HG03095 (cell line): ENCODE results near the gene FOXS1.
A peak's percentile ranks its signal among the peaks of the same experiment; 100 is the strongest.

ENCODE experiments used
- ATAC-seq: cut with Tn5 transposase; IDR thresholded peaks from one replicate; pipeline ENCODE4 v1.9.1; 2021; ENCODE audit warnings: moderate library complexity; ENCODE audit not compliant: unreplicated experiment

Gene FOXS1

DNA sequence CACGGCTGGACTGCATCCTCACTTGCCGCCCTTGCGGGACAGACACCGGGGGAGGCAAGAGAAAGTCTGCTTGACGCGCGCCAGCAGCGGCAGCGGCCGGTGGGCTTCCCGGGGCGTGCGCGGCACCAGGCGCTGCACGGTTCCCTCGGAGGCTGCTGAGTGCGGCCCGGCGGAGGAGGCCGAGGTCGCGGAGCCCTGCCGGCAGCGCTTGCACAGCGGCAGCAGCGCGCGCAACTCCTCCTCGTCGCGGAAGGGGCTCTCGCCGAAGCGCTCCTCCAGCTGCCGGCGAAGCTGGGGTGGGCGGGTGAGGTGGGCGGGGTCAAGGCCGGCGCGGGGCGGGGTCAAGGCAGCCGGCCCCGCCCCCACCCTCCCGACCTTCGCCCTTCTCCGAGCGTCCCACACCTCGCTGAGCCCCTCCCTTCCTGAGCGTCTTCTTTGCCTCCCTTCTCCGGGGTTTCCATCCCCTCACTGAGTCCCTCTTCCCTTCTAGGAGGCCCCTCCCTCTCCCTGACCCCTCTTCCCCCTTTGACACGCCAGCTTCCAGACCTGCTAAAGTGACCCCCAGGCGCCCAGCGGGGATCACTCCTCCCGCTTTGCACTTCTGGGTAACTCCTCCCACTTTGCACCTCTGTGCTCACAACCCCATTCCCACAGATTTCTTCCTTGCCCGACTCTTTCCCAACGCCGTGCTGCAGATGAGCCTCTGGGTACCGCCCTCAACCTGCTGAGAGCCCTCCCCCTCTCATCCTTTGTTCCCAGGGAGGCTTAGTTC is 16.2 kb upstream of the FOXS1 start:
- no peak for ATAC-seq

GRCh38 chr20:31861135-31861384 is 15.7 kb upstream of the FOXS1 start:
- no peak for ATAC-seq

GRCh38 chr20:31860390-31861134 is 15.2 kb upstream of the FOXS1 start:
- no peak for ATAC-seq

DNA sequence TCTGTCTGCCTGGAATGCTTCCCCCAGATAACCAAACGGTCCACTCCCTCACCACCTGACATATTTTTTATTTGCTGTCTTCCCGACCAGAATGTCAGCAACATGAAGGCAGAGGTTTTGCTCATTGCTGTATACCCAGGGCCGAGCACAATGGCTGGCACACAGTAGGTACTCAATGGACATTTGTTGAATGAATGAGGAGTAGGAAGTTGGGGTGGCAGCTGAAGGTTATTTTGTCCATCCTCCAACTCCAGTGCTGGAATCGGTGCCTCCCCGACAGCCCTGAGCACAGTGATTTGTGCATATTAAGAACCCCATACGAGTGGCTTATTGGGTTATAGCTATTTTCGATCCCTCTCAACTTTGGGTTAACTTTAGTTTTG is 14.6 kb upstream of the FOXS1 start:
- no peak for ATAC-seq

GRCh38 chr20:31859266-31859997 is 14.0 kb upstream of the FOXS1 start:
- no peak for ATAC-seq

DNA sequence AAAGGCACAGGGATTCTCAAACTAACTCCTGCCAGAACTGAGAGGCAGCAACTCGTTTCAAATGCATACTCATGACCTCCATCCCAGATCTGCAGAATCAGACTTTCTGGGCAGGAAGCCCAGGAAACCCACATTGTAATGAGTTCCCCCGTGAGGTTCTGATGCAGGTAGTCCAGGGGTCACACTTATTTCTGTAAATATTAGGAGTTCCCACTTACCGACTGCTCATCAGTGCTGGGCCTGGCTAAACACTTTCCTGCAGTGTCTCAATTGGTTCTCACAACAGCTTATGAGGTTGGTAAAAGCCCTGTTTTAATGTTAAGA is 13.3 kb upstream of the FOXS1 start:
- ATAC-seq, result no peak

DNA sequence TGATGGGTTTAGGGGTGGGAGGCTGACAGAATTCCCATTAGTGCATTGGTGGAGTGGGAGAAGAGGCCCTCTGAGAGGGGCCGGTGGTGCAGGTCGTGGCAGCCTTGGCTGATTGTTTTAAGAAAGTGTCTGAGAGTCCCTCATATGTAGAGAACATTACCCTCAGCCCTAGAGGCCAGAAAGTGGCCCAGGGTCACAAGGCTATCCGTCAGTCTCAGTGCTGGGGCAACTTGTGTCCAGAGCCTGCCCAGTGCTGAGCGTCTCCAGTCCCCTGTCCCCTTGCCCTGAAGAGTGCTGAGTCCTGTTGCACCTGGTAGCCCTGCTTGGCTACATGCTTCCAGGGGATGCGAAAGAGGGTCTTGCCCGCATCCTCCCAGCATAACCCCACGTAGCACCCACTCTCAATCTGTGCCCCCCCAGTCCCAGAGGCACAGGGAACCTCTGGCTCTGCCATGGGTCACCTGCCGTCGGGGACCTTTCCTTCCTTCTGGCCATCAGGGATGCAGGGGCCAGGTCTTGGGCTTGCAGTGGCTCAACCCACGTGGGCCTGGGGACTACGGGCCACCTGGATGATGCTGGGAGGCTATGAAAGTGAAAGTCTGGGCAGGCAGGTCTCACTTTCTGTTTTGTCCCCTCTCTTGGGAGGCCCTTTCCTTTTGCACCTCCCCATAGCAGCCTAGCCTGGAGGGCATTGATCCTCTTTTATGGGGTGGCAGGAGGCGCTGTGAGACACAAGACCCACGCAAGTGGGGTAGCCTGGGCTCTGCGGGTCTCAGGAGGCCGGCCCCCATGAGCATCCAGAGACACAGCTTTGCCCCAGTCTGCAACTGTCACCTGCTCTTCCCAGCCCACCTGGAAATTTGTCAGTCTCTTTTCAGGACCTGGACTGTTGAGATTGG is 12.7 kb upstream of the FOXS1 start:
- peak; percentile 57 for ATAC-seq

DNA sequence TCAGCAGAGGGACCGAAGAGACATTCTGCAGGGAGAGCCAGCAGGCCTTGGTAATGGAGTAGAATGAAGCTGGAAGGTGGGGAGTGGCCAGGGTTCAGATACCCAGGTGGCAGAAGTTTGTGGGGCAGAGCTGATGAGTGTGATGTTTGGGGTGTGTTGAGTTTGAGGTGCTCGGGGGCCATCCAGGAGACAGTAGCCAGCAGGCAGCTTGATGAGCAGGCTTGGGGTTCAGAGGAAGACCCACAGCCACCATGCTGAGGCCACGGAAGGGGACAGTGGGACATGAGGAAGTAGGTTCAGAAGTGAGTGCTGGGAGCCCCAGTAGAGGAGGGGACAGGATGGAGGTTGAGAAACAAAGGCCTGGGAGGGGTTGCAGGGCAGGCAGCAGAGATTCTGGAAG is 11.1 kb upstream of the FOXS1 start:
- ATAC-seq, result no peak

GRCh38 chr20:31853481-31853880 is 8.1 kb upstream of the FOXS1 start:
- ATAC-seq, result no peak

DNA sequence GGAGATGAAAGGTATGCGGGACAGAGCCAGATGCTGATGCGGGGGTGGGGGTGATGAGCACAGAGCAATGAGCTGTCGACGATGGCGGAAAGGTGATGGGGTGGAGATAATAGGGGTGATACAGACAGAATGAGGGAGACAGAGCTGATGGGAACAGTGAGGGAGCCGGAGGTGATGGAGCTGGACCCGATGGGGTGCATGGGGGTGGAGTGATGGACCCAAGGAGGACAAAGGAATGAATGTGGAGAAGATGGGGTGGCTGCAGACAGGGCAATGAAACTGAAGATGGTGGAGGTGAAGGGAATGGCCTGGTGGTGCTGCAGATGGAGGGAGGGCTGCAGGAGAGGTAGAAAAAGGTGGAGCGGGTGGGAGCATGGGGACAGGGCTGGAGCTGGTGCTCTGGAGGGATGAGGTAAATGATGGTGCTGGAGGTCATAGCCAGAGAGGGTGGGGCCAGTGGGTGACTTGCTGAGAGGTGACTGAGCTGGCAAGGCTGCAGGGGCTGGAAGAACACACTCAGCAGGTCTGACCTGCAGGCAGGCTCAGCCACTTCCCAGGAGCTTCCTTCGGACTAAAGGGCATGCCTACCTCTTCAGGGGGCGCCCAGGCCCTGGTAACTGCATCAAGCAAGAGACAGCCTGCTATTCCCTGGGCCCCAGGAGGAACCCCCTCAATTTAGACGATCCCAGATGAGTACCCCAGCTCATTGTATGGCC is 6.0 kb upstream of the FOXS1 start:
- ATAC-seq, result no peak

- ATAC-seq, result no peak
These were observed 4.0 kb upstream of the FOXS1 start for GRCh38 chr20:31849306-31849930.

- no peak for ATAC-seq
These were observed 2.9 kb upstream of the FOXS1 start for GRCh38 chr20:31848088-31848999.

DNA sequence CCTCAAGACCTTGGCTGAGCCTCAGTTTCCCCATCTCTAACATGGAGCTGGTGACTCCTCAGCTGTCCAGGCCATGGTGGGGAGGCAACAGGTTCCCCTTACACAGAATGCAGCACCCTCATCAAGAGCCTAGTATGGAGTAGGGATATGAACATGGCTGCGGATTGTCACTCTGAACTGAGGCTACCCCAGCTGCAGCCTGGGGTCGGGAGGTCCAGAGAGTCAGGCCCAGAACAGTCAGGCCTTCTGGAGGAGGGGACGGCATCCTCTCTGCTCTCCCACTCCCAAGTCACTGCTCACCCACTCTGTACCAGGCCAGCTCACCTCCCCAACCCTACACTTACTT is 1.4 kb upstream of the FOXS1 start:
- no peak for ATAC-seq

DNA sequence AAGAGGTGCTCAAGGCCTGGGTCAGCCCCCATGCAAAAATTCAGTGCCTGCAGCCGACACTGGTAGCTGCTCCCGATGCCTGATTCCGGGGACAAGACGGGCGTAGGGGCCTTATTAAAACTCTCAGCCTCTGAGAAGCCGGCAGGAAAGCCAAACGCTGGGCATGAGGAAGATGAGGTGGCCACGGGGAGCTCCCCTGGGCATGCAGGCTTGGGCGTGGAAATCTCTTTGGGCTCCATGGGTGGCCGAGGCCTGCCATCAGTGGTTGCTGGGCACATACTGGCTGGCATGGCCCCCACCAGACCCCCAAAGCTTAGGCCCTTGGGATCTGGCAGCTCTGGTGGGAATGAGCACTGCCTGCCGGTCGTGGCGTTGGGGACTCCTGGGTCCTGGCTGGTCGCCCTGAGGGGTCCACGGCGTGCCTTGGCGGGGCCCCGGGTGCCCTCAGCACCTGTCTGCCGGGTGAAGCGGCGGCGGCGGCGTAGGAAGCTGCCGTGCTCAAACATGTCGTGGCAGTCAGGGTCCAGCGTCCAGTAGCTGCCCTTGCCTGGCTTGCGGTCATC is 586 bp downstream of the FOXS1 start:
- ATAC-seq, result no peak

DNA sequence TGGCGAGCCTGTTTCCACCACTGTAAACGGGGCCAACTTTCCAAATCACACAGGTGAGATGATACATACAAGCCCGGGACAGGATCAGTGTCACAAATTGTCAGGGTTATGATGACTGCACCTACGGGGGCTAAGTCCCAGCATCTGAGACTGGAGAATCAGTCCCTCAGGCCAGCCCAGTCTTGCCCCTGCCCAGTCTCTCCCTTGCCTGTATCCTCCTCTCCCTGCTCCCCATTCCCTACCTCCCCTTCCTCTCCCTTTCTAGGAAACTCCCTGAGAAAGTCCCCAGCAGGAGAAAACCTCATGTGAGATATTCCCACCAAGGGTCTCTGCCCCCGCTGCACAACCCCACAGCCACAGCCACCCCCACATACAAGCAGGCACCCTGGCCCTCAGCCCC is 1.5 kb downstream of the FOXS1 start:
- no peak for ATAC-seq

GRCh38 chr20:31843288-31843687 is 2.1 kb downstream of the FOXS1 start:
- ATAC-seq, result no peak

GRCh38 chr20:31842471-31843157 is 2.8 kb downstream of the FOXS1 start:
- ATAC-seq, result no peak

GRCh38 chr20:31841928-31842327 is 3.5 kb downstream of the FOXS1 start:
- no peak for ATAC-seq
